ENCODE data around the gene PRKG1.

- TF ChIP-seq CTCF (IDR thresholded peaks at IDR 0.05) = no peak
- no peak for TF ChIP-seq EZH2phosphoT487 (IDR thresholded peaks at IDR 0.05)
- TF ChIP-seq EZH2 (IDR thresholded peaks at IDR 0.05) = no peak
Observed at GRCh38 chr10:51291961-51292360, 217.7 kb downstream of the PRKG1 start.
